HG03103 (cell line): Measurements from ENCODE around the gene CACNA1C.

Experiments
- ATAC-seq: cut with Tn5 transposase; IDR thresholded peaks from one replicate; pipeline ENCODE4 v1.9.1; 2021; ENCODE audit warnings: low read depth; ENCODE audit not compliant: unreplicated experiment

The CACNA1C gene

GRCh38 chr12:2395354-2395977, 342.7 kb downstream of the CACNA1C start:
- no peak for ATAC-seq

GRCh38 chr12:2396448-2396871, 343.7 kb downstream of the CACNA1C start:
- no peak for ATAC-seq

- no peak for ATAC-seq
Measured at GRCh38 chr12:2397356-2398045, 344.7 kb downstream of the CACNA1C start.

GRCh38 chr12:2401040-2401439, 348.3 kb downstream of the CACNA1C start:
- no peak for ATAC-seq

GRCh38 chr12:2402073-2402579, 349.3 kb downstream of the CACNA1C start:
- no peak for ATAC-seq

GRCh38 chr12:2403221-2403976, 350.6 kb downstream of the CACNA1C start:
- ATAC-seq, result no peak

- ATAC-seq, result no peak
Measured at GRCh38 chr12:2405039-2405438, 352.3 kb downstream of the CACNA1C start.

GRCh38 chr12:2406903-2407302, 354.1 kb downstream of the CACNA1C start:
- ATAC-seq, result no peak

GRCh38 chr12:2408262-2408661, 355.5 kb downstream of the CACNA1C start:
- ATAC-seq, result no peak

- ATAC-seq, result no peak
Measured at GRCh38 chr12:2409656-2410265, 357.0 kb downstream of the CACNA1C start.

- no peak for ATAC-seq
Measured at GRCh38 chr12:2410496-2410895, 357.7 kb downstream of the CACNA1C start.

- no peak for ATAC-seq
Measured at GRCh38 chr12:2411011-2411410, 358.2 kb downstream of the CACNA1C start.

GRCh38 chr12:2411616-2412304, 359.0 kb downstream of the CACNA1C start:
- no peak for ATAC-seq

GRCh38 chr12:2412305-2412643, 359.5 kb downstream of the CACNA1C start:
- ATAC-seq, result no peak

GRCh38 chr12:2413301-2413700, 360.5 kb downstream of the CACNA1C start:
- no peak for ATAC-seq

GRCh38 chr12:2413999-2414792, 361.4 kb downstream of the CACNA1C start:
- no peak for ATAC-seq

- no peak for ATAC-seq
Measured at GRCh38 chr12:2414810-2415567, 362.2 kb downstream of the CACNA1C start.

GRCh38 chr12:2415568-2415944, 362.8 kb downstream of the CACNA1C start:
- no peak for ATAC-seq

GRCh38 chr12:2416158-2416557, 363.4 kb downstream of the CACNA1C start:
- no peak for ATAC-seq
